NCI-H2196 (cell line): ENCODE results near the gene HDAC9.

ENCODE experiments used
- DNase-seq: peaks from one replicate; lab custom pipeline; 2025; ENCODE audit not compliant: unreplicated experiment; lab: John Stamatoyannopoulos, UW

Gene HDAC9

GRCh38 chr7:18494406-18494805 lies 1.1 kb upstream of the HDAC9 start:
- no peak for DNase-seq

GRCh38 chr7:18494821-18495408 lies 634 bp upstream of the HDAC9 start:
- DNase-seq = no peak

- DNase-seq = no peak
Measured at GRCh38 chr7:18496341-18496700, 772 bp downstream of the HDAC9 start.

- DNase-seq = no peak
Measured at GRCh38 chr7:18497082-18497481, 1.5 kb downstream of the HDAC9 start.

GRCh38 chr7:18497800-18498199 lies 2.3 kb downstream of the HDAC9 start:
- no peak for DNase-seq

- no peak for DNase-seq
Measured at GRCh38 chr7:18498341-18498740, 2.8 kb downstream of the HDAC9 start.

GRCh38 chr7:18499407-18500177 lies 4.0 kb downstream of the HDAC9 start:
- peak; percentile 55 for DNase-seq

GRCh38 chr7:18503126-18503866 lies 7.7 kb downstream of the HDAC9 start:
- DNase-seq = no peak

GRCh38 chr7:18504965-18505364 lies 9.4 kb downstream of the HDAC9 start:
- DNase-seq = no peak

GRCh38 chr7:18505870-18506460 lies 10.4 kb downstream of the HDAC9 start:
- DNase-seq = no peak

GRCh38 chr7:18508443-18509427 lies 13.2 kb downstream of the HDAC9 start:
- peak; percentile 40 for DNase-seq

GRCh38 chr7:18509481-18509880 lies 13.9 kb downstream of the HDAC9 start:
- DNase-seq = no peak

- no peak for DNase-seq
Measured at GRCh38 chr7:18511351-18512140, 16.0 kb downstream of the HDAC9 start.

- DNase-seq = no peak
Measured at GRCh38 chr7:18513343-18513742, 17.8 kb downstream of the HDAC9 start.

GRCh38 chr7:18515067-18515466 lies 19.5 kb downstream of the HDAC9 start:
- DNase-seq = no peak

GRCh38 chr7:18517646-18518045 lies 22.1 kb downstream of the HDAC9 start:
- no peak for DNase-seq

GRCh38 chr7:18518555-18518954 lies 23.0 kb downstream of the HDAC9 start:
- DNase-seq = no peak

GRCh38 chr7:18520450-18521235 lies 25.1 kb downstream of the HDAC9 start:
- peak; percentile 20 for DNase-seq

GRCh38 chr7:18521236-18521589 lies 25.7 kb downstream of the HDAC9 start:
- DNase-seq = no peak
